Inflammatory macrophage treated with lipopolysaccharide for 1 hour (primary cell): ENCODE measurements around the gene DOCK1.

Experiments
- DNase-seq, 2 donors: peaks; one replicate each; pipeline ENCODE4 v3.0.0-alpha.2; 2020 to 2022

Gene DOCK1

DNA sequence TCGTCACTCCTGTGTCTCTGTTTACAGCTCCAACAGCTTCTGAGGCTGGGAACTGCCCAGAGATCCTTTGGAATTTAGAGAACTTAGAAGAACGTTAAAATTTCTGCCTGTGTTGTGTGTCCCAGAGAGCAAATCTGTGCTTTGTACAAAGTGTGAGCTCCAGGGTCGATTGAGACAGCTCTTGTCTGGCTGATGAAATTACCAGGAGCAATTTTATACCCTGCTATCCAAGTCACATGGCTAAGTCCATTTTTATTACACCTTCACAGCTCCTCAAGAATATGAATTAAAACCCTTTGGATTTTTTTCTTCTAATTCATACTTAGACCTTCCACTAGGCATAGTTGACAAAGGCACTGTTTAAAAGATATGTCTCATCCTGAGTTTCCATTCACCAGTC is 337.7 kb downstream of the DOCK1 start:
- DNase-seq, result no peak

DNA sequence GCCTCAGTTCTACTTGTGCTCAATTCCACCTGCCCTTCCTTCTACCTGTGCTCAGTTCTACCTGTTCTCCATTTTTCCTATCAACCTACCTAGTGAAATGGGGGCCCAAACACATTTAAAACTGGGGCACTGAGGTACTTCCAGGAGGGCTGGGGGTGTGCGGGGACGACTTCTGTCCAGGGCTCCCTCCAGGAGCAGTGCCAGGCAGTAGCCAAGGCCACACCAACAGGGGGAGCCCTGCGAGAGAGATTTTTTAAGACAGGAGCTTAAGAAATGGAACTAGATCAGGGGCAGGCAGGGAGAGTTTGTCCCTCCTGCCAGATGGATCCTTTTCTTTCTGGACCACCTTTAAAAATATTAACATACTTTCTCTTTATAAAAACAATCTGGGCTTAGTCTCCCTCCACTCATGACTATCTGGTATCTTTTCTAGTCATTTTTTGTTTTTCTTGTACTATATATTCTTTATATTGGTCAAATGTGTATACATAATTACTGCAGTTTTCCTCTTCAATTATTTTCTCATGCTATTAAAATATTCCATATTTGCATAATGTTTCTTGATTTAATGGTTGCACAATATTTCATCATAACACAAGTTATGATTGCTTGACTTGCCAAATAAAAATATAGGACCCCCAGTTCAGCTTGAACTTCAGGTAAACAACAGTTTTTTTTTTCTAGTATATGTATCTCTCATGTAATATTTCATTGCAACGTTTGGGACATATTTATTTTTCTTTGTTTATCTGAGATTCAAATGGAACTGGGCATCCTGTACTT is 338.5 kb downstream of the DOCK1 start:
- peak in 1 of 2 donors; percentile 21 for DNase-seq

DNA sequence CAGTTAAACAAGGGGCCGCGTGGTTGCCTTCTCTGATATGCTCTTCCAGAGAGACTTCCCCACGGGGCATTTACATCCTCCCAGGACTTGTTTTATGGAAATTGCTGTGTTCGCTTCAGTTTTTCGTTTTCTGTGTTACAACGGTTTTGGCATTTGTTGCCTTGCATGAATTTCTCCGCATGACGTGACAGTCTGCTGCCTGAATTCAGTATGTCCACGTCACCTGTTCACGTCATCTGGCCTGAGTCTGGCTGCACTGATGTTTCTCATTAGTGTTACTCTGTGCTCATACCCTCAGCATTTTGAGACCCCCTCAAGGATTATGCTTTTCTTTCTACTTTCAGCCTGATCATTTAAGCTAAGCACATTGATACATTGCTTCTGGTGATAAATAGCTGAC is 340.2 kb downstream of the DOCK1 start:
- DNase-seq, result no peak

- DNase-seq, result no peak
Measured at GRCh38 chr10:127250031-127250430, 344.8 kb downstream of the DOCK1 start.

GRCh38 chr10:127252818-127253217 is 347.6 kb downstream of the DOCK1 start:
- DNase-seq, result no peak

DNA sequence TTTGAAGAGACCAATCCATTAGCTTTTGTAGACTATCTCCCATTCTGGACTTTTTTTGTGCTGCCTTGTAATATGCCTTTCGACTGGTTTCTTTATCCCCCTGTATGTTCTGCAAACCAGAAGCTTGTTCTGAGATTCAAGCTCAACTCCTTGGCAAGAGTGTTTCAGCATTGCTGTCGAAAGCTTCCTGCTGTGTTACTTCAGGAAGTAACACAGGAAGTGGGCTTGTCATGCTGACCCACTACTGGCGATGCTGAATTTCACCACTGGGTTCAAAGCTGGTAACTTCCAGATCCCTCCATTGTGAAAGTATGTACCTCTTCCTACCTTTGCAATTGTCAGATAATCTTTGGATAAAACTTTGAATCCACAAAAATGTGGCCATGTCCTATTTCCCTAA is 349.0 kb downstream of the DOCK1 start:
- DNase-seq, result peak; percentile 14 to 17

GRCh38 chr10:127257395-127257794 is 352.2 kb downstream of the DOCK1 start:
- no peak for DNase-seq

DNA sequence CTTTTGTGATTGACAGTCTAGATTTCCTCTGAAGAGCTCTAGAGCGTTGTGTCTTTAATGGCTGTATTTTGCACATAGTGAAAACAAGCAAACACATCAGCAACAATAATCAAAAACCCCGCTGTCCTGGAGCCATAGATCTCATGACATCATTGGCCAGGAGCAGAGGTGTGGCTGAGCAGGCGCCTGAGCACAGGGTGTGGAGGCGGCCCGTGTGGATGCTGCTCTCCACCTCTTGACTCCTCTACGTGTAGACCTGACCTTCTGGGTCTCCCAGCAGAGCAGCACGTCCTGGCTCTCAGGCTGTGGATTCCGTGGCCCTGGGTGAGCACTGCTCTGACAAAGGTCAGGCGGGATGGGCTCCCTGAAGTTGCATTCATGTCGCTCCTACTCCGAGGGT is 354.1 kb downstream of the DOCK1 start:
- DNase-seq, result no peak

GRCh38 chr10:127262606-127263005 is 357.4 kb downstream of the DOCK1 start:
- DNase-seq, result no peak

DNA sequence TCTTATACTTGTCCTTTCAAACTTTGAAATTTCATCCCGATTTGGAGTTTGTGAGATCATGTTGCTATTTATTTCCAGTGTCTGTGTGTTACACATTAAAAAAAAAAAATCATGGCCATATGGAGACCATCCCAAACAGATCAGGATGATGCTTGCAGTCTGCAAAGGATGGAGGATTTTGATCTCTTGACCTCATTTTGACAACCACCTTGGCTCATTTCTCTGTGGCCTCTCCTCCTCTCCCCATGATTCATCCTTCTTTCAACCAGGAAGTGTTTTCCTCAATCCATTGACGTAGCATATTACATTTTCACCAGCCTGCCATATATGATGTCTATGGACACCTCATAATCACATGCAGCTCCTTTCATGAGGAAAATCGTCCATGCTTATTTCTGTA is 360.1 kb downstream of the DOCK1 start:
- DNase-seq, result no peak

GRCh38 chr10:127266431-127266830 is 361.2 kb downstream of the DOCK1 start:
- no peak for DNase-seq

DNA sequence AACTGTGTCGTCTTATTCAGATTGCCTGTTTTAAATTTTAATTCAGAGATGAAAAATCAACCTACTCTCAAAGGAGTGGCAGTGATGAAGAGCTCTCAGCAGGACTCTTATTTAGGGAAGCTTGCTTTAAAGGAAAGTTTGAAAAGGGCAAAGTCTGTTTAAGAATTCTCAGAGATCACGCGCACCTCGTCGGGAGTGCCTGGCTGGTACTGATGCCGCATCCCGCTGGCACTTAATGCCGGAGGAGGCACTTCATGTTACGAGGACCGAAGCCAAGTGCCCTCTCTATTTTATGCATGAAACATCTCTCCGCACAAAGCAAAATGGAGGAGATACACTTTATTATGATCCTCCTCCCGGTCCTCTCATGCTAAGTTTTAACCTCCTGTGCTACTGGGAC is 362.2 kb downstream of the DOCK1 start:
- no peak for DNase-seq

DNA sequence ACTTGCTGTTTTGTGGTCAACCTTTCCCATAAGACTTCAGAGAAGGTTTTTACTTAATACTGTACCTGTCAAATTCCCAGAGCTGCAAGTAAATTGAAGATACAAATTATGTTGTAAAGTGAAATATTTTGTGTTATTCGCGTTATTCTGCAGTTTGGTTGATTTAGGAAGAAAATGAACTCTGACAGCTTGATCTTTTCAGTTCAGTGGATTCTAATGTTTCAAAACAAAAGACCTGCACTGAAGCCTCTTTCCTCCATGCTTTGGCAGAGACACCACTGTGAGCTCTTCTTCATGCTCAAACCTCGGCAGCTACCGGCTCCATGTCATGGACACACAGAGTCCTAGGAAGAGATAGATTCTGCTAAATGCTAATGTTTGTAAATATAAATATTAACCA is 366.8 kb downstream of the DOCK1 start:
- no peak for DNase-seq

GRCh38 chr10:127275272-127275671 is 370.0 kb downstream of the DOCK1 start:
- no peak for DNase-seq

DNA sequence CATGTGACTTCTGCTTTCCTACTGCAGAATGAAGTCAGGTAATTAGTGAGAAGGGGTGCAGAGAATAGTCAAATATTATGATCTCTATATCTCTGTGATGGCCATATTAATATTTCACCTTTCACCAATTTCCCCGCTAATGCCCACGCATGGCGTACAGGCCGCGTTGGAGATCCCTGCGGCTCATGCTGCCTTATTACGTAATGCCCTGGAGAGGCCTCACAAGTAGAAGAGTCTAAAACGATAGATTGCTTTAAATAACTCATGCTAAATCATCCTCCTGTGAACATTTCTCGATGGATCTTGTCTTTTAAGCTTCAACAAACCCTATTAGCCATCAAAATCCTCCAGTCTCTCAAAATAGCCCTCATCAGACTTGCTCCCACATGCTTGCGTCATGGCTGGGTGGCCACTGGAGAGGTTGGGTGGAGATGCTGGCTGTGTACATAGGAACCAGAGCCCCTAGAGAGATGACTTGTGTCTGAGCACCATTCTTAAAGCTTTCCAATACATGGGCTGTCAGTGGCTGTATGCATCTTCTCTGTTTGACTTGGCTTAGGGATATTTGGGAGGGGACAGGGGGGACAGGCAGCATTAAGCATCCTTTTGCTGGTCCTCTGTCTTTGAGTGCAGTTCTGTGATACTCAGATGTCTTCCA is 370.7 kb downstream of the DOCK1 start:
- DNase-seq, result no peak

- DNase-seq, result no peak
Measured at GRCh38 chr10:127276794-127277462, 371.7 kb downstream of the DOCK1 start.

- DNase-seq, result no peak
Measured at GRCh38 chr10:127278001-127278400, 372.8 kb downstream of the DOCK1 start.

DNA sequence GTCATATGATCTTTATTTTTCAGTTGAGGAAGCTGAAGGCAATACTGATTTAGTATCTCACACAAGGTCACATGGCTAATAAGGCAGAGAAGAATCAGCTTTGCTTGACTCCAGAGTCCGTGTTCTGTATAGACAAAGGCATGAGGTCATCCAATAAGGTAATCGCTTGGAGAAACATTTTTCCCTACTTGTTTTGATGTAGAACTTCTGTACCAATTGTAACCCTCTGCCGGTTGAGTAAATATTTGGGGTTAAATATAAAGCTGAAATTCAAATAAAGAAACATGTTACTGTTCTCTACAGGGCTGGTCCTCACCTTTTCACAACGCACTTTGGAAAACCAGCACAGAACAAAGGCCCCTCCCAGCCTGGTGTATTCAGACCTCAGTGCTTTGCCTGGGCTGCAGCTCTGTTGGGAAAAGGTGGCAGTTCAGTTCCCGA is 374.1 kb downstream of the DOCK1 start:
- no peak for DNase-seq

GRCh38 chr10:127280446-127280845 is 375.2 kb downstream of the DOCK1 start:
- no peak for DNase-seq

DNA sequence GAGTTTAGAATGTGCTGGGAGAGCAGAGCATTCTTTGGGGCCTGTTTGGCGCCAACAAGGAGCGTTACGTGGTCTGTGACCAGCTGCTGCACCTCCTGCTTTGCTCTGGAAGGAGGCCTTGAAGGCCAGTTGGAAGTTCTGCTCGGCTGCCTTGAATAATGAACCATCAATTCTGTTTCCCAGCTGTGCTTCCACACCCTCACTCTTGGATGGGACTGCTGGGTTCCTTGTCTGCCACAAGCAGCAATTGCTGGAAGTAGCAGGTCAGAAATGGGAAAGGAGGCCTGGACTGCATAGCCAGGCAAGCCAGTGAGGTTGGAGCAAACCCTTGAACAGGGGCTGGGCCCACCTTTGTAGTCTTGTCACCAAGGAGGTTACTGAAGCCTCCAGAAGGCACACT is 377.8 kb downstream of the DOCK1 start:
- no peak for DNase-seq

DNA sequence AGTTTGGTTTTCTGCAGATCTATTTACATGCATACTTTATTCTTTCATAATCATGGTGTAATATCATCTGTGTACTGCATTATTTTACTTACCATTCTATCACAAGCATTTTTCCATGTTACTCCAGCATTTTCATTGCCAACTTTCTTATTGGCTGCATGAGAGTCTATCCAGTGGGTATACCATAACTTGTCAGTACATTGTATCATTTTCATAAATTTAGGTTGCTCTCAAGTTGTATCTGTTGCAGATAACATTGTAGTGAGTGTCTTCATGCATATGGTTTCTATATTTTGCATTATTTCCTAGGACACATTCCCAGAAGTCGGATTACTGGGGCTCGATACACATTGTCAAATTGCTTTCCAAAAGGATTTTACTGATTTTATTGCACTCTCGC is 378.3 kb downstream of the DOCK1 start:
- DNase-seq, result no peak

- DNase-seq, result no peak
Measured at GRCh38 chr10:127290850-127291249, 385.6 kb downstream of the DOCK1 start.

- DNase-seq, result no peak
Measured at GRCh38 chr10:127291329-127291728, 386.1 kb downstream of the DOCK1 start.

DNA sequence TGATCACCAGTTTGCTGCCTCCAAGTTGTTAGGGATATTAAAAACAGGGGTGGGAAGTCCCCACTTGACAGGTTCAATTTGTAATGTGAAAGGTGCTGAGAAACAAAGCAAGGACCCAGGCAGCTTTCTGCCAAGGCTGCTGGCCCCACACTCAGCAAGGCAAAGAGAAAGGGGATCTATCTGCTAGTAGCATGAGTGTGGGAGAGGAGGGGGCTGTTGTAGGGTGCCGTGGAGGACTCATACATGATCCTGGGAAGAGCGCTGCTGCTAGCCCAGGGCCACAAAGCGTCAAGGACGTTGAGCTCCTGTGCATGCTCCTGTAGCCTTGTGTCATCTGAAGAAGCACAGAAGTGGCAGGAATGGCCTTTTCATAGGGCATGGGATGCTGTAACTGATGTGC is 387.7 kb downstream of the DOCK1 start:
- DNase-seq, result no peak
